DOHH2 (cell line): ENCODE measurements around the gene GMDS.

Experiments
- H3F3A ChIP-seq: fragments of 200-600 bp; sonication (generic), shearing (Covaris generic); 2 replicates; pipeline ENCODE4 v1.6.0; 2016; ENCODE audit warnings: antibody characterized with exemption, mild to moderate bottlenecking; ENCODE audit not compliant: control insufficient read depth, insufficient read depth
- H3K27ac ChIP-seq: fragments of 200-600 bp; sonication (generic); 2 replicates; pipeline ENCODE4 v1.5.1; 2014; ENCODE audit warnings: low read depth, mild to moderate bottlenecking, low read length, moderate library complexity
- H3K27me3 ChIP-seq: fragments of 200-600 bp; sonication (generic); 2 replicates; pipeline ENCODE4 v1.6.1; 2014; ENCODE audit warnings: mild to moderate bottlenecking, low read length, mixed read lengths; ENCODE audit not compliant: control insufficient read depth
- H3K36me3 ChIP-seq: fragments of 200-600 bp; sonication (generic); 2 replicates; pipeline ENCODE4 v1.6.1; 2014; ENCODE audit warnings: mild to moderate bottlenecking, low read length, moderate library complexity, mixed read lengths; ENCODE audit not compliant: control insufficient read depth
- H3K4me1 ChIP-seq: fragments of 200-600 bp; sonication (generic); 2 replicates; pipeline ENCODE4 v1.6.1; 2014; ENCODE audit warnings: mild to moderate bottlenecking, low read length, mixed read lengths; ENCODE audit not compliant: control insufficient read depth
- H3K4me2 ChIP-seq: fragments of 200-600 bp; sonication (generic); 2 replicates; pipeline ENCODE4 v1.6.0; 2014; ENCODE audit warnings: mild to moderate bottlenecking, low read length, moderate library complexity
- H3K4me3 ChIP-seq: fragments of 200-600 bp; sonication (generic); 2 replicates; pipeline ENCODE4 v1.5.1; 2014; ENCODE audit warnings: mild to moderate bottlenecking, low read length, mixed read lengths
- H3K79me2 ChIP-seq: fragments of 200-600 bp; sonication (generic); 2 replicates; pipeline ENCODE4 v1.6.1; 2014; ENCODE audit warnings: mild to moderate bottlenecking, low read length, mixed read lengths; ENCODE audit not compliant: control insufficient read depth
- H3K9me2 ChIP-seq: fragments of 200-600 bp; sonication (generic); replicated peaks from 2 replicates; pipeline ENCODE4 v1.6.1; 2014; ENCODE audit warnings: mild to moderate bottlenecking, low read length, mixed read lengths; ENCODE audit not compliant: control insufficient read depth
- H3K9me3 ChIP-seq: fragments of 200-600 bp; sonication (generic); 2 replicates; pipeline ENCODE4 v1.6.1; 2014; ENCODE audit warnings: antibody characterized with exemption, low read length, mixed read lengths; ENCODE audit not compliant: control insufficient read depth, insufficient read depth
- H4K20me1 ChIP-seq: fragments of 200-600 bp; sonication (generic); 2 replicates; pipeline ENCODE4 v1.6.0; 2014; ENCODE audit warnings: low read depth, mild to moderate bottlenecking, antibody characterized with exemption, low read length, moderate library complexity; ENCODE audit not compliant: control insufficient read depth, insufficient read depth
- CTCF ChIP-seq: fragments of 200-600 bp; sonication (generic); IDR thresholded peaks from one replicate; pipeline ENCODE4 v1.5.1; 2014; ENCODE audit warnings: antibody characterized with exemption, mild to moderate bottlenecking, low read depth, low read length; ENCODE audit not compliant: poor library complexity, severe bottlenecking
- EZH2phosphoT487 ChIP-seq: fragments of 200-600 bp; sonication (generic); IDR thresholded peaks from 2 replicates; pipeline ENCODE4 v1.6.1; 2017; ENCODE audit warnings: borderline replicate concordance, mild to moderate bottlenecking, antibody characterized with exemption, low read length, moderate library complexity, mixed read lengths

Gene GMDS

GRCh38 chr6:1781817-1782184 is 463.6 kb downstream of the GMDS start:
- no peak overlapping the region for H3K4me3 ChIP-seq
- H3K4me1 ChIP-seq: no peaks in the 10 kb centered on the region
- H4K20me1 ChIP-seq: no peaks in the 10 kb centered on the region
- no peak overlapping the region for H3K4me2 ChIP-seq
- H3K9me2 ChIP-seq: no peaks in the 10 kb centered on the region
- H3K27ac ChIP-seq: no peak overlapping the region
- no peaks in the 10 kb centered on the region for H3K27me3 ChIP-seq
- no peak for TF ChIP-seq CTCF
- no peak for TF ChIP-seq EZH2phosphoT487
- no peaks in the 10 kb centered on the region for H3K36me3 ChIP-seq
- H3F3A ChIP-seq: no peaks in the 10 kb centered on the region
- no peaks in the 10 kb centered on the region for H3K9me3 ChIP-seq
- H3K79me2 ChIP-seq: no peaks in the 10 kb centered on the region

GRCh38 chr6:1781152-1781816 is 464.1 kb downstream of the GMDS start:
- H3K9me2 ChIP-seq: no peaks in the 10 kb centered on the region
- no peaks in the 10 kb centered on the region for H3K4me1 ChIP-seq
- H4K20me1 ChIP-seq: no peaks in the 10 kb centered on the region
- no peak overlapping the region for H3K4me3 ChIP-seq
- no peak overlapping the region for H3K27ac ChIP-seq
- no peaks in the 10 kb centered on the region for H3K36me3 ChIP-seq
- no peaks in the 10 kb centered on the region for H3K27me3 ChIP-seq
- no peak overlapping the region for H3K4me2 ChIP-seq
- no peaks in the 10 kb centered on the region for H3K79me2 ChIP-seq
- TF ChIP-seq CTCF (no peak), EZH2phosphoT487 (no peak)
- no peaks in the 10 kb centered on the region for H3K9me3 ChIP-seq
- no peaks in the 10 kb centered on the region for H3F3A ChIP-seq

- Histone ChIP-seq H3F3A (no peaks in the 10 kb centered on the region), H3K36me3 (no peaks in the 10 kb centered on the region), H4K20me1 (no peaks in the 10 kb centered on the region), H3K9me3 (no peaks in the 10 kb centered on the region), H3K27me3 (no peaks in the 10 kb centered on the region), H3K4me2 (no peak overlapping the region), H3K79me2 (no peaks in the 10 kb centered on the region), H3K9me2 (no peaks in the 10 kb centered on the region), H3K4me1 (no peaks in the 10 kb centered on the region), H3K4me3 (no peak overlapping the region), H3K27ac (no peak overlapping the region)
- no peak for TF ChIP-seq EZH2phosphoT487
- TF ChIP-seq CTCF: no peak
Observed at GRCh38 chr6:1780251-1780867, 465.0 kb downstream of the GMDS start.
